Measurements from ENCODE around the gene PAPSS2.
"Not testable (repeated sequence)": the region's sequence is repeated elsewhere in the genome, so short reads cannot be mapped to it uniquely, and the experiment has no call there.

PAPSS2 gene

DNA sequence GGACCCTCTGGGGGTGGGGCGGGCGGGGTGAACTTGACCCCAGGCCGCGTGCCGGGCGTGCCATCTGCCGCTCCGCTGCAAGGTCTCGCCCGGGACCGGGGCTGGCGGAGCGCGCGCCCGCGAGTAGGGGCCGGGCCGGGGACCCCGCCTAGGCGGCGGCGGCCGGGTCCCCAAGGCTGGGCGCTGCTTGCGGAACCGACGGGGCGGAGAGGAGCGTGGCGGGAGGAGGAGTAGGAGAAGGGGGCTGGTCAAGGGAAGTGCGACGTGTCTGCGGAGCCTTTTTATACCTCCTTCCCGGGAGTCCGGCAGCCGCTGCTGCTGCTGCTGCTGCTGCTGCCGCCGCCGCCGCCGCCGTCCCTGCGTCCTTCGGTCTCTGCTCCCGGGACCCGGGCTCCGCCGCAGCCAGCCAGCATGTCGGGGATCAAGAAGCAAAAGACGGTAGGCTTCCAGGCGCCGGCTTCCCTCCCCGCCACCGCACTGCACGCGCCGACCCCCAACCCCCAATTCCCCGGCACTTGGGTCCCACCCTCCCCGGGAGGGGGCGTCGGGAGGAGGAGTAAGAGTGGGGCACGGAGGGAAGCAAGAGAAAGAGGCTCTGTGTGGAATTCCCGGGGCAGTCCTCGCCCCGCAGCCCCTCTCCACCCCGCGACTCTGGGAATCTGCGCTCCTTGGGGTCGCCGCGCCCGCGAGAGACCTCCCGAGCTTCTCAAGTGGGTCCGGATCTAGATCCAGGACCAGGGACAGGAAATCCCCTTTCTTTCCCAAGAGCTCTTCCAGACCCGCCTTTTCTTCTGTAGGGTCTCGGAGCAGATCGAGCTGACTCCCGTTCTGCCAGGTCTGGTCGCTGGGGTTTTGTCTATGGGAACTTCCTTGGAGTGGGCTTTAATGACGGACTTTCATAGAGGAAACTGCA, at the start of gene PAPSS2:
Gene PAPSS2, plus strand, starts transcription at position 308 of the 913 bp plus-strand sequence. Its CDS starts 104 bp downstream, at position 412.
- DNase-seq (ENCODE audit: low read depth in 2 of 2): no peak

- not testable (repeated sequence) for DNase-seq (ENCODE audit: low read depth in 2 of 2)
Observed at GRCh38 chr10:87611341-87611740, 48.3 kb upstream of the PAPSS2 start.

DNA sequence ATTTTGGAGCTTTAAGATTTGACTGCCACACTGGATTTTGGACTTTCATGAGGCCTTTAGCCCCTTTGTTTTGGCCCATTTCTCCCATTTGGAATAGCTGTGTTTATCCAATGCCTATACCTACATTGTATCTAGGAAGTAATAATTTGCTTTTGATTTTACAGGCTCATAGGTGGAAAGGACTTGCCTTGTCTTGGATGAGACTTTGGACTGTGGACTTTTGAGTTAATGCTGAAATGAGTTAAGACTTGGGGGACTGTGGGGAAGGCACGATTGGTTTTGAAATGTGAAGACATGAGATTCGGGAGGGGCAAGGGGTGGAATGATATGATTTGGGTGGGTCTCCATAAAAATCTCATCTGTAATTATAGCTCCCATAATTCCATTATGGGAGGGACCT, 47.6 kb upstream of the PAPSS2 start:
- DNase-seq (ENCODE audit: low read depth in 2 of 2): no peak

GRCh38 chr10:87613751-87614150, 45.9 kb upstream of the PAPSS2 start:
- DNase-seq (ENCODE audit: low read depth in 2 of 2): no peak

DNA sequence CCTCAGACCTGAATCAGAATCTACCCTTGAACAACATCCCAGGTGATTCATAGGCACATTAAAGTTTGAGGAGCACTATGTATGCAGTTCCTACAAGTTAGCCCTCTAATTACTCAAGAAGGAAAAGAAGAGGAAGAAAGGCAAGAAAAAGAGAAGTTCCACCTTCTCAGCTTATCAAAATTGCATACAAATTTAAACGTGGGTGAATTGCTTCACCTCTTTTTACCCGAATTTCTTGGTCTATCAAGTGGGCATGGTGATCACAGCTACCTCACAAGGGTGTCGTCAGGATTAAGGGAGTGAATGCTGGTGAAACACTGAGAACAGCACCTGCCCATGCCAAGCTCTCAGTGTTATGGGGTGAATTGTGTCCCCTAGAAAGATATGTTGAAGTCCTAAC, 43.8 kb upstream of the PAPSS2 start:
- DNase-seq (ENCODE audit: low read depth in 2 of 2): no peak

DNA sequence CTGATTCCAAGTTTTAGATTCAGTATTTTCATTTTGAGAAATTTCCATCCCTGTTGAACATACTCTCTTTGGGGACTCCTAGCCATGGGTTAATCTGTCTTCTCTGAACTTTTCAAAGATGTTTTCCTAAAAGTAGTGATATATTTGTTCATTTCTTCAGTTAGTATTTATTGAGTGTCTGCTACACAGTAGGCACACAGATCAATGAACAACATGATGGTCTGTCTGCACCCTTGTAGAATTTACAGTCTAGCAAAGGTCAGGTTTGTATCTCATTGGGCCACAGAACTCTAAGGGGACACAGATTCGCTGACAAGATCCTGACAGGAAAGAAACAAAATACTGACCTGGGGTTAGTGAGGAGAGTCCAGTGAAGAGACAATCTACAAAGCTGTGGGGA, 42.2 kb upstream of the PAPSS2 start:
- DNase-seq (ENCODE audit: low read depth in 2 of 2): no peak

DNA sequence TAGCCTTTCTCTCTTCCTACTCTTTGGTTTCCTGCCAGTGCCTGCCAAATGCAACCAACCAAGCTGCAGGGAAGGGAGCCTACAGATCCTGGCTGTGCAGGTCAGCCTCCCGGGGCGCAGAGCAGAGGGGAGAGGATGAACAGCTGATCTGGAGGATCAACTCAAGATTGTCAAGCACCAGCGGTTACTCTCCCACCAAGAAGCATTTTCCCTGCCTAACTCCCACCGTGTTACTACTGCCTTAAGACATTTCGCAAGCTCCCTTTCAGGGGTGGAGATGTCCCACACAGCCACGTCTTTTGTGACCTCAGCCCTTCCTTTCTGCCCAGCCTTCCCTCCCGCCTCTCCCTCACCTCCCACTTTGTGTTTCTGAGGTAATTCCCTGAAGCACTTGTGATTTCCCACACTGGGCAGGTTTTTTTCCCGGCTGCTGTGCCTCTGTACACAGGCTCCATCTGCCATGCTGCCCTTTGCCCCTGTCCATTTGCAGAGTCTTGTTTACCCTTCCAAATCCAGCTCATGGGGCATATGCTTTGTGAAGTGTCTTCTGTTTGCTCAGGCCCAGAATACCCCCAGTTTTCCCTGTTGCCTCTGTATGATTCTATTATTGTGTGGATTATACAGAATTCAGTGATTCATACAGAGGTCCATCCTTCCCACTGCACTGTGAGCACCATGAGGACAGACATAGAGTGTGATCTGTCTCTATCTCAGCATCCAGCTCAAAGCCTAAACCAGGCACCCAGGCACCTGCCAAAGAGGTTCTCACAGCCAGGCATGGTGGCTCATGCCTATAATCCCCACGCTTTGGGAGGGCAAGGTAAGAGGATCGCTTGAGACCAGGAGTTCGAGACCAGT, 40.9 kb upstream of the PAPSS2 start:
- DNase-seq (ENCODE audit: low read depth in 2 of 2): no peak

GRCh38 chr10:87619705-87620104, 40.0 kb upstream of the PAPSS2 start:
- DNase-seq (ENCODE audit: low read depth in 2 of 2): no peak

DNA sequence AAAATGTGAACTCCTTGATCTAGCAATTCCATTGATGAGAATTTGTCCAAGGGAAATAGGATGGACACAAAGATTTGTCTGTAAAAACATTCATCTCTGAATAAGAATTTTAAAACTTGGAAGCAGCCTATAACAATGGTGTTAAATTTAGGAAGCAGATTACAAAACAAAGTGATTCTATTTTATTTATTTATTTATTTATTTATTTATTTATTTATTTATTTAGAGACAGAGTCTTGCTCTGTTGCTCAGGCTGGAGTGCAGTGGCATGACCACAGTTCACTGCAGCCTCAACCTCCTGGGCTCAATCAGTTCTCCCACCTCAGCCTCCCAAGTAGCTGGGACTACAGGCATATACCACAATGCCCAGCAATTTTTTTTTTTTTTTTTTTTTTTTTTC, 38.2 kb upstream of the PAPSS2 start:
- not testable (repeated sequence) for DNase-seq (ENCODE audit: low read depth in 2 of 2)

- no peak for DNase-seq (ENCODE audit: low read depth in 2 of 2)
Observed at GRCh38 chr10:87622314-87623004, 37.2 kb upstream of the PAPSS2 start.

GRCh38 chr10:87623191-87623590, 36.5 kb upstream of the PAPSS2 start:
- no peak for DNase-seq (ENCODE audit: low read depth in 2 of 2)

- no peak for DNase-seq (ENCODE audit: low read depth in 2 of 2)
Observed at GRCh38 chr10:87625661-87626060, 34.0 kb upstream of the PAPSS2 start.

GRCh38 chr10:87626422-87626892, 33.2 kb upstream of the PAPSS2 start:
- DNase-seq (ENCODE audit: low read depth in 2 of 2): no peak

GRCh38 chr10:87630171-87630570, 29.5 kb upstream of the PAPSS2 start:
- DNase-seq (ENCODE audit: low read depth in 2 of 2): no peak

- no peak for DNase-seq (ENCODE audit: low read depth in 2 of 2)
Observed at GRCh38 chr10:87632454-87632853, 27.2 kb upstream of the PAPSS2 start.

DNA sequence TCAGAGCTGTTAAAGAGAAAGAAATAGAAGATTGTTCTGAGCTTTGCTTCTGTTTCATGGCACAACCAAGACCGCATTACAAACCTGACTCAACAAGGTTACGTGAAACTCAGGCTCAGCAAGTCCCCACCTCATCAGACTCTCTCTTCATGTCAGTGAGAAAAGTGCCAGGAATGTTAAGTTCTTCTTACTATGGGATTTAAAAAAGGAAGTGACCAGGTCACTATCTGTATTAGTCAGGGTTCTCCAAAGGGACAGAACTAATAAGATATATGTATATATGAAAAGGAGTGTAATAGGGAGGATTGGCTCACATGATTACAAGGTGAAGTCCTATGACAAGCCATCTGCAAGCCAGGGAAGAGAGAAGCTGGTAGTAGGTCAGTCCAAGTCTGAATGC, 25.4 kb upstream of the PAPSS2 start:
- no peak for DNase-seq (ENCODE audit: low read depth in 2 of 2)

GRCh38 chr10:87635498-87636312, 24.0 kb upstream of the PAPSS2 start:
- DNase-seq (ENCODE audit: low read depth in 2 of 2): no peak

- no peak for DNase-seq (ENCODE audit: low read depth in 2 of 2)
Observed at GRCh38 chr10:87636313-87636915, 23.3 kb upstream of the PAPSS2 start.

- DNase-seq (ENCODE audit: low read depth in 2 of 2): no peak
Observed at GRCh38 chr10:87639493-87639892, 20.2 kb upstream of the PAPSS2 start.

- DNase-seq (ENCODE audit: low read depth in 2 of 2): no peak
Observed at GRCh38 chr10:87640043-87640442, 19.6 kb upstream of the PAPSS2 start.

DNA sequence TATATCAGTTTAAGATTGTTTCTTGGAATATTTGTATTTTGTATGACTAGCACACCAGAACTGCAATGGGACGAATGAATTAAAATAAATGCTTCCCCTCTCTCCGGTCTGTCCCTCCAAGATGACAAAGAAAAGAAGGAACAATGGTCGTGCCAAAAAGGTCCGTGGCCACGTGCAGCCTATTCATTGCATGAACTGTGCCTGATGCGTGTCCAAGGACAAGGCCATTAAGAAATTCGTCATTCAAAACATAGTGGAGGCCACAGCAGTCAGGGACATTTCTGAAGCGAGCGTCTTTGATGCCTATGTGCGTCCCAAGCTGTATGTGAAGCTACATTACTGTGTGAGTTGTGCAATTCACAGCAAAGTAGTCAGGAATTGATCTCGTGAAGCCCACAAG, 17.2 kb upstream of the PAPSS2 start:
- DNase-seq (ENCODE audit: low read depth in 2 of 2): no peak
